Epithelial cell of umbilical artery (primary cell): ENCODE data around the gene C10orf143. TPM values are rescaled to one million over a fixed set of nuclear protein-coding genes. Genes with fewer than 3 reads are reported as not detected.

Experiments
- total RNA-seq: library from RNA; depleted of rRNA; stranded (reverse); fragments of >200 nt; gene quantifications from 2 replicates; pipeline ENCODE4 v1.2.3, GENCODE V29; 2014

The C10orf143 gene
- total RNA-seq: 0.65 and 0.91 TPM in 2 replicates

GRCh38 chr10:130110246-130111112 is at the start of gene C10orf143:
Gene C10orf143, minus strand, starts transcription at chr10:130110830. Its CDS starts 58 bp downstream, at chr10:130110772.

DNA sequence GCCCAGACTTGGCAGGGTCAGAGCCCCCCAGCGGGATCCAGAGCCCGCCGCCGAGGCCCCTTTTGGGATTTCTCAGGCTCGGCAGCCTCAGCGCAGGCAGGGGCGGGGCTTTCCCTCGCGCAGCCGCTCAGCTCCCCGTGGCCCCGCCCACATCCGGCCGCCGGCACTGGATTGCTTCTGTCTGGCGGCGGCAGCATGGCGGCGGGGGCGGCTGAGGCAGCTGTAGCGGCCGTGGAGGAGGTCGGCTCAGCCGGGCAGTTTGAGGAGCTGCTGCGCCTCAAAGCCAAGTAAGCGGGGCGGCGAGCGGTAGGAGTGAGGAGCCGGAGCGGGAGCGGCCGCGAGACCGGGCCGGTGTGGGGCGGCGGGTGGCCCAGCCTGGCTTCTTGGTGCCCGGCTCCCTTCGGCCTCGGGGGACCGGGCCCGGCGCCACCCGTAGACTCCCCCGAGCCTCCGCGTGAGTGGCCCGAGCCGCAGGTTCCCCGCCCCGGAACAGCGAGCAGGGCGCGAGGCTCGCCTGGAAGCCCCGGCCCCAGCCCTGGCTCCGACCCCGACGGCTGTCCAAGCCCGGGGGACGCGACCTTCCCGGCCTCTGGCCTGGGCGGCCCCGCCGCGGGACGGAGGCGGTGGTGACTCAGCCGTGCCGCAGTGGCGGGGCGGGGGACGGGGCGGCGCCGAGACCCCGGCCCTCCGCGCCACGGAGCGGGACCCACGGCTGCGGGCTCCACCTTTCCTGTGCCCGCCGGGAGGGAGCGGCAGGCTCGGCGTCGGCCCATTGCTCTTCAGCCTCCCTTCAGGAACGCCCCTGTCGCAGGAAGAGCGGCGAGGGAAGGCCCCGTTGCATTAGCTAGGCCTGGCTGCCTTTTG is 25.8 kb upstream of the C10orf143 start, which contains the start of gene GLRX3:
Gene GLRX3 (plus strand): TSS at position 166 of the 864 bp plus-strand sequence. CDS start 30 bp downstream, at position 196.

Other genes starting within 250 kb of the C10orf143 start
- gene EBF3, start 146.6 kb downstream of the C10orf143 start, total RNA-seq: under 0.01 and 0.15 TPM in 2 replicates
- gene GLRX3, start 25.6 kb upstream of the C10orf143 start, total RNA-seq: 114 and 141 TPM in 2 replicates